ENCODE data around the gene CEP89. TPM values are rescaled to one million over a fixed set of nuclear protein-coding genes. Genes with fewer than 3 reads are reported as not detected.

Gene CEP89
- total RNA-seq, 3 donors from 2014 or later = 12.6 to 19.0 (median 16.1) TPM

DNA sequence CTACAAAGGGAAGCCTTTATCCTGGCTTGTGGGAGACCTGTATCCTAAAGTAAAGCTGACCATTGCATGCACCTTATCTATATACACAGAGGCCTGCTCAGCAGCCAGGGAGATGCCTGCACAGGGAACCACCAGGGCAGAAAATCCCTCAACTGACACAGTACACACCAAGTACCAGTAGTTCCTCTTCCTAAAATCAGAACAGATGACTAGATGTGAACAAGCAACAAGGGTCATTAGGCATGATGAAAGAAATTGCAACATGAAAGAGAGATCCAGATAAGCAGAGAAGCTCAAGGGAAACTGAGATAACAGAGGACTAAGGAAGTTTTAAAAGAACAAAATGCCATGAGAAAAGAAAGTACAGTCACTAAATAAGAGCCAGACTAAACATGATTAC lies 62.5 kb downstream of the CEP89 start:
- Histone ChIP-seq H3K36me3 (ENCODE audit: low read depth) (no peaks in the 10 kb centered on the region), H3K4me1 (ENCODE audit: low read depth) (no peaks in the 10 kb centered on the region), H3K4me3 (no peak overlapping the region), H3K9me3 (no peaks in the 10 kb centered on the region)
- no peak for DNase-seq
- ATAC-seq = no peak
- TF ChIP-seq CTCF (IDR thresholded peaks at IDR 0.05) = no peak
- intact Hi-C loops (cut with DNase I, micrococcal nuclease) = no loop called here

DNA sequence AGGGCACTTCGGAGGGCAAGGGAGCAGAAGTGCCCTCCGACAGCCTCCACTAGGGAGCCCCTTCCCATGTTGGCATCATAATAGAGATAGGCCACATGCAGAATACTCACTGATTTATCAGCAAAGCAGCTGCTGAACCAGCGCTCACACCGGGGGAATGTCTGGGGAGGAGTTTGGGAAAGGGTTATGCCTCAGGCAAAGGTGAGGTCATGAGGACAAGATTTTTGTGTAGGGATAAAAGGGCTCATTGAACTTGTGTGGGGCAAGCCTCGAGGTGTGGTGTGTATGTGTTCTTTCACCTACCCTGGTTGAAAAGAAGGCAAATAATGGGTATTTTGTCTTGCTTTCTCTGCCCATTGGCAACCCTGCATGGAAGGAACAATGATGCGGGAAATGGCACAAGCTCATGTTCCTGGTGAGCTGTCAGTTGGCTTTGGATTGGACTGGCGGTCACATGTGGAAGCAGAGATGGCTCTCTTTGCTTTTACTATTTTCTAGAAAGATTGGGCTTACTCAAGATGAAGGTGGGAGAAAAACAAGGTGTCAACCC lies 63.0 kb downstream of the CEP89 start:
- TF ChIP-seq CTCF (IDR thresholded peaks at IDR 0.05) = no peak
- intact Hi-C loops (cut with DNase I, micrococcal nuclease) = no loop called here
- Histone ChIP-seq H3K4me3 (no peak overlapping the region), H3K4me1 (ENCODE audit: low read depth) (no peaks in the 10 kb centered on the region), H3K36me3 (ENCODE audit: low read depth) (no peaks in the 10 kb centered on the region), H3K9me3 (no peaks in the 10 kb centered on the region)
- DNase-seq = no peak
- no peak for ATAC-seq

GRCh38 chr19:32902448-32902847 lies 69.3 kb downstream of the CEP89 start:
- Histone ChIP-seq H3K36me3 (ENCODE audit: low read depth) (no peaks in the 10 kb centered on the region), H3K4me1 (ENCODE audit: low read depth) (peaks cover 5% of the 10 kb centered on the region), H3K4me3 (no peak overlapping the region), H3K9me3 (no peaks in the 10 kb centered on the region)
- intact Hi-C loops (cut with DNase I, micrococcal nuclease) = no loop called here
- ATAC-seq (peak; percentile 99), DNase-seq (peak; percentile 61 to 69 (median 64))
- no peak for TF ChIP-seq CTCF (IDR thresholded peaks at IDR 0.05)

DNA sequence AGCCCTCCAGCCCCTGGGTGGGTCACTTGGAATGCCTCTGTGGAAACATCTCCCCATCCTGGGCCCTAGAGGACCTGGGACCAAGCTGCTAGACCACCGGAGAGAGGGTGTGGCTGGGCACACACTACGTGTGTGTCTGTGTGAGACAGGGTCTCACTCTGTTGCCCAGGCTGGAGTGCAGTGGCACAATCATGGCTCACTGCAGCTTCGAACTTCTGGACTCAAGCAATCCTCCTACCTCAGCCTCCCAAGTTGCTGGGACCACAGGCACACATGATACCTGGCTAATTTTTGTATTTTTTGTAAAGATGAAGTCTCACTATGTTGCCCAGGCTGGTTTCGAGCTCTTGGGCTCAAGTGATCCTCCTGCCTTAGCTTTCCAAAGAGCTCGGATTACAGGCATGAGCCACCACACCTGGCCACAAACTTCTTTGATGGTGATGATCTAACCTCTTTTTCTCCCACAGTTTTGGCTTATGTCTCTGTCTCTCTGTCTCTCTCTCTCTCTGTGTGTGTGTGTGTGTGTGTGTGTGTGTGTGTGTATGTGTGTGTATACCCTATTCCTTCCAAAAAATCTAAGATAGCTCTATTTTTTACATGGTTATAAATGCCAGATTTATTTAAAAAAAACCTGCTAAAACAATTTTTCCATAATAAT lies 70.1 kb downstream of the CEP89 start:
- no peak for TF ChIP-seq CTCF (IDR thresholded peaks at IDR 0.05)
- ATAC-seq (no peak), DNase-seq (no peak)
- H3K4me1 ChIP-seq (ENCODE audit: low read depth) = peaks cover 5% of the 10 kb centered on the region
- intact Hi-C loops (cut with DNase I, micrococcal nuclease) = no loop called here
- H3K36me3 ChIP-seq (ENCODE audit: low read depth) = no peaks in the 10 kb centered on the region
- no peak overlapping the region for H3K4me3 ChIP-seq
- H3K9me3 ChIP-seq = no peaks in the 10 kb centered on the region

DNA sequence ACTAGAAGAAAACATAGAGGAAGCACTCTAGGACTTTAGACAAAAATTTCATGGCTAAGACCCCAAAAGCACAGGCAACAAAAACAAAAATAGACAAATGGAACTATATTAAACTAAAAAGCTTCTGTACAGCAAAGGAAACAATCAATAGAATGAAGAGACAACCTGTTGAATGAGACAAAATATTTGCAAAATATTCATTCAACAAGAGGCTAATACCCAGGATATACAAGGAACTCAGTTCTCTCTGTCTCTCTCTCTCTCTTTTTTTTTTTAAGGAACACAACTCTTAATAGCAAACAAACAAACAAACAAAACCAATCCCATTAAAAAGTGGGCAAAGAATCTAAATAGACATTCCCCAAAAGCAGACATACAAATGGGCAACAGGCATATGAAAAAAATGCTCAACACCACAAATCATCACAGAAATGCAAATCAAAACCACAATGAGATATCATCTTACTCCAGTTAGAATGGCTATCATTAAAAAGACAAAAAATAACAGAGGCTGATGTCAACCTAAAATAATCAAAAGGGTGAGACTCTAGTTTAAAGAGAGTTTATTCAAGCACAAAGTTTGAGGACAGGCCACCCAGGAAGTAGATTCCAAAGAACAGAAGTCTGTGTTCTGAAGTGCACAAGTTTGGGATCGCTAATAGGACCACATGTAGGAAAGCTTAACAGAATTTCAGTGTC lies 75.1 kb downstream of the CEP89 start:
- Histone ChIP-seq H3K9me3 (peaks cover 19% of the 10 kb centered on the region), H3K4me1 (ENCODE audit: low read depth) (no peaks in the 10 kb centered on the region), H3K4me3 (no peak overlapping the region), H3K36me3 (ENCODE audit: low read depth) (no peaks in the 10 kb centered on the region)
- no peak for TF ChIP-seq CTCF (IDR thresholded peaks at IDR 0.05)
- intact Hi-C loops (cut with DNase I, micrococcal nuclease) = no loop called here
- DNase-seq (no peak), ATAC-seq (no peak)
